ENCODE data around the gene THSD4.

The THSD4 gene

DNA sequence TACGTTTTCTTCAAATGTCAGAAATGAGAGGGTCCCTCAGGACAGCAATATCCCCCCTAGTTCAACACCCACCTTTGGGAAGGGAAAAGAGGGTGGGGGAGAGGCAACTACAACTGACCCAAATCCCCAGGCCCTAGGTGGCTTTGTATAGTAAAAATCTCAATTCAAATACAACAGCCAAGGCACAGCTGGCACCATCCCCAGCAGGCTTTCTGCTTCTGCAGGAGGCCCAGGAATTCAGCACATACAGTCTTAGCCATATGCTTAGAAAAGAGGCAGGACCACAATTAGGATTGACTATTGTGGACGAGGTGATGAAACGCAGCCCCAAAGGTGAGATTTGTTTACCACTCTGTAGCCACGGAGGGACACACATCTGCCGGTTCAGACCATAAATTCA lies 710.9 kb downstream of the THSD4 start:
- Mint-ChIP-seq H3K27ac (no peak overlapping the region), H3K27me3 (no peaks in the 10 kb centered on the region), H3K36me3 (peaks cover 24% of the 10 kb centered on the region), H3K9me3 (peaks cover 21% of the 10 kb centered on the region), H3K4me3 (no peak overlapping the region), H3K4me1 (no peaks in the 10 kb centered on the region)
- CTCF ChIA-PET: no interaction called here
- DNase-seq: no peak

DNA sequence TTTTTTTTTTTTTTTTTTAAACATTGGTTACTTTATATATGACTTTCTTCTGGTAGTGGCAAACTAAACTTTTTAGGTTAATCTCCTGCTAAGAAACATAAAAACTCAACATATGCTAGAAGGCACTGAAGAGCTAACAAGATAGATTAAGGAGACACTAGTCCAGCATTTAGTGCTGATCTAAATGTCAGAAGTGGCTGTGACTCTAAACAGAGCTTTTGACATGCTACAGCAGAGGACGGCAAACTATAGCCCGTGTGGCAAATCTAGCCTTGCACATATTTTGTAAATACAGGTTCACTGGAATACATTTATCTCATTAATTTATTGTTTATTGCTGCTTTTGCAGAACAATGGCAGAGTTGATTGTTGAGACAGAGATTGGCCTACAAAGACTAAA lies 715.7 kb downstream of the THSD4 start:
- Mint-ChIP-seq H3K27ac (no peak overlapping the region), H3K36me3 (peaks cover 18% of the 10 kb centered on the region), H3K27me3 (no peaks in the 10 kb centered on the region), H3K4me3 (no peak overlapping the region), H3K4me1 (no peaks in the 10 kb centered on the region), H3K9me3 (no peaks in the 10 kb centered on the region)
- no peak for DNase-seq
- CTCF ChIA-PET: interaction anchor here (1.2 kb wide), 1 partner anchor 12 kb away, joined by 3 read pairs; no protein-coding TSS in a partner anchor

Data from activated naive CD4-positive, alpha-beta T cell treated with anti-CD3 and anti-CD28 coated beads, Interleukin-2, amount 10 ng/mL, durations not matched to agents 7 days and 5 days (primary cell).